ENCODE measurements around the gene CDH16.
"Not testable (repeated sequence)": the region's sequence is repeated elsewhere in the genome, so short reads cannot be mapped to it uniquely, and the experiment has no call there.

CDH16 gene

DNA sequence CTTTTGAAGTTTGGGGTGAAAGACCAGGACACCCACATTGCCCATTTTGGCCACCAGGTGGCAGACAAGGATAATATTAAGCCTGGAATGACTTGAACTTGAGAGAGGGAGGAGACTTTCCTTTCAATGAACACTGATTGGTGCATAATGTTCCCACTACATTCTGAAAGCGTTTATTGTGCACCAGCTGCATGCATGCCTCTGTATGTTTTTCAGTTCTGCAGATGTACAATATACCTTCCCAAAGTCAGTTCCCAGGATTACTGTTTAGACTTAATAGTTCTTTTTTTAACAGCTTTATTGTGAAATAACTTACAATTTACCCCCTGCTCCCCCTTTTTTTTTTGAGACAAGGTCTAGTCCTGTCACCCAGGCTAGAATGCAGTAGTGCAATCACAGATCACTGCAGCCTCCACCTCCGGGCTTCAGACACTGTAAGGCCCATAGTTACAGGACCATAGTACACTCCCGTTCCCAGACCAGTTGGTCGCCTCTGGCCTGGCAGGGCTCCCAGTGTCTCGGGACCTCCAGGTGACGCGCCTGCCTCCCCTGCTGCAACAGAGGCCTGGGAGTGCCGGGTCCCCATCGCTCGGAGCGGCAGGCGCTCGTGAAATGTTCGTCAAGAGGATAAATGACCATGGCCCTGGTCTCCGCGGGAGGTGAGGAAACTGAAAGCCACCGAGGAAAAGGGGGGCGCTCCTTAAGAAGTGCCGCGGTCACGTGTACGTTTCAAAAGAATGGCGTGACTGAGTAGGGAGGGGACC, 28.8 kb upstream of the CDH16 start:
- DNase-seq = peak; percentile 83

DNA sequence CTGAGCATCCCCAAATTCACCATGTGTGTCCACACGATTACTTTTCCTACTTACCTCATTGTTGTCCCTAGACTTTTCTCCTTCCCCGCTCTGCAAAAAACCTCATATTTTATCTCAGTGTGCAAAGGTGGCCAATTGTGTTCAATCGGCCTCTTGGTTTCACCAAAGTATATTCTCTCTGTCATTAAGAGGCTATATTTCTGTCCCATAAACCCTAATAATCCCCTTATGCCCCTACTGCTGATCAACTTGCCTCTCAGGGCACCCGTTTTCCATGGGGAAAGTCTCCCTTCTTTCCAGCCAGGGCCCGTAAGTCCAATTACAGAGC, 28.3 kb upstream of the CDH16 start:
- DNase-seq = no peak

DNA sequence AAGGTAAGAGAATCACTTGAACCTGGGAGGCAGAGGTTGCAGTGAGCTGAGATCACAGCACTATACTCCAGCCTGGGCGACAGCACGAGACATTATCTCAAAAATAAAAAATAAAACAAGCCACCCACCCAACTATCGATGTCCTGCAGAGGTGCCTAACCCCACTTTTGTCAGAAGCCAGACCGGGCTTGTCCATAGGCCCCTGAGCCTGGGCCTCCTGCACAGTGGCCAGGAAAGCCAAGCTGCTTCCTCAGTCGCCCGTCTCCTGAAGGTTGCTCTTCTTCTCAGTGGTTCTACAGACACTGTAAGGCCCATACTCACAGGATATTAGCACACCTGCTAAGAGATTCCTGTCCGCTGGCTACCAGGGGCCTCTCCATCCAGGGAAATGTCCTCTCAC, 27.9 kb upstream of the CDH16 start:
- no peak for DNase-seq

DNA sequence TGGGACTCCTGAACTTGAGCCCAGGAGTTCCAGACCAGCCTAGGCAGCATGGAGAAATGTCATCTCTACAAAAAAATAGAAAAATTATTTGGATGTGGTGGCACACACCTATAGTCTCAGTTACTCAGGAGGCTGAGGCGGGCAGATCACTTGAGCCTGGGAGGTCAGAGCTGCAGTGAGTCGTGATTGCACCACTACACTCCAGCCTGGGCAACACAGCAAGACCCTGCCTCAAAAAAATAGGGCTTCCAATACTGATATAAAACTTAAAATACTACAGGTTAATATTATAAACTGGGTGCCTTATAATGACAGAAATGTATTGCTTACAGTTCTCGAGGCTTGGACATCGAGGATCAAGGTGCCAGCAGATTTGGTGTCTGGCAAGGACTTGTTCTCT, 27.3 kb upstream of the CDH16 start:
- no peak for DNase-seq

DNA sequence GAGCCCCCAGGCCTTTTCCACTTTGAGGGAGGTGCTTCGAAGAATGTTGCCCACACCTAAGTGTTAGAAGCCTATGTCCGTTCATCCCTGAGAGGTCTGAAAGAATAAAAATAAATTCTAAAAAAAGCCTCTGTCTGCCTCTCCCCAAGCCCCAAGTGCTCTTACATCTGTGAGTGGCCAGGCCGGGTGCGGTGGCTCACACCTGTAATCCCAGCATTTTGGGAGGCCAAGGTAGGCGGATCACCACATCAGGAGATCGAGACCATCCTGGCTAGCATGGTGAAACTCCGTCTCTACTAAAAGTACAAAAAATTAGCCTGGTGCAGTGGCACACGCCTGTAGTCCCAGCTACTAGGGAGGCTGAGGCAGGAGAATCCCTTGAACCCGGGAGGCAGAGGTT, 26.3 kb upstream of the CDH16 start:
- not testable (repeated sequence) for DNase-seq

DNA sequence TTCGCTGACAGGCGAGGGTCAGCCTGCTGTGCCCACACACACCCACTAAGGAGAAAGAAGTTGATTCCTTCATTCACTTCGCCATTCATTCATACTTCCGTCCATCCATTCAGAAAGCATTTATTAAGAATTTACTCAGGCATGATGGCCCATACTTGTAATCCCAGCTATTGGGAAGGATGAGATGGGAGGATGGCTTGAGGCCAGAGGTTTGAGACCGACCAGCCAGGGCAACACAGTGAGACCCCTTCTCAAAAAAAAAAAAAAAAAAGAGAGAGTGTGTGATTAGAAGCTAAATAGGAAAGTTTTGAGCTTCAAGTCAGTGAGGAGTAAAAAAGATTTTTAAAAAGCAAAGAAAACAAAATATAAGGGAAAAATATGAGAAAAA, 25.4 kb upstream of the CDH16 start:
- DNase-seq = no peak

DNA sequence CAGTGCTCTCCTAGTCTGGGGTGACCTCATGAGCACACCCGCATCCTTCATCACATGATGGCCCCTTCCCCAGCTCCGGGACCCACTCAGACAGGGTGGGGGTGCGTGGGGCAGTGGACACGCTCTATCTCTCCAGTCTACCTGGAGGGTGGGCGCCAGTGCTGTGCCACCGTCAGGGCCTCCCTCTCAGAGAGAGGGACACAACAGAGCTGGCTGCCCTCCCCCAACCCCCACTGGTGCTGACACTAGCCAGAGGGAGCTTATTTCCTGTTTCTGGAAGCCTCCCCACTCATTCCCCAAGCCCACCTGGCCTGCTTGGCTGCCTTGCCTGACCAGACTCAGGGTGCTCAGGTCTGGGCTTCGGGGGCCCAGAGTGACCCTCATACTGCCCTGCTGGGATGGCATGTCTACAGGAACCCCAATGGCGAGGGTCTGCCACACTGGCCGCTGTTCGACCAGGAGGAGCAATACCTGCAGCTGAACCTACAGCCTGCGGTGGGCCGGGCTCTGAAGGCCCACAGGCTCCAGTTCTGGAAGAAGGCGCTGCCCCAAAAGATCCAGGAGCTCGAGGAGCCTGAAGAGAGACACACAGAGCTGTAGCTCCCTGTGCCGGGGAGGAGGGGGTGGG, 24.9 kb upstream of the CDH16 start:
- no peak for DNase-seq

DNA sequence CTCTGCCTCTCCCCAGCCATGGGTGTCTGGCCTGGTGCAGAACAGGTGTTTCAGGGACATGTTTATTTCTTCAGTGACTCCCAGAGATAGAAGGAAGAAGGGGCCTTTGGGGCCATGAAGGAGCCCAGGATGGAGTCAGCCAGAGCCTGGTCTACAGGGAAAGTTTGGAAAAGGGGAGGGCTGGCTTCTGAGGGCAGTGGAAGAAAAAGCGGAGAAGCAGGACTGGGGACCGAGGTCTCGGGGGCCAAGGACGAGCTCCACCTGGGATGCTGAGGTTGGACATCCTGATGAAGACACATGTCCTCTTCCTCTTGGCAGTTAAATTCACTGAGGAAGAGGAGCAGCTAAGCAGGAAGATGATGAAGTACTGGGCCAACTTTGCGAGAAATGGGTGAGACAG, 24.3 kb upstream of the CDH16 start:
- no peak for DNase-seq

DNA sequence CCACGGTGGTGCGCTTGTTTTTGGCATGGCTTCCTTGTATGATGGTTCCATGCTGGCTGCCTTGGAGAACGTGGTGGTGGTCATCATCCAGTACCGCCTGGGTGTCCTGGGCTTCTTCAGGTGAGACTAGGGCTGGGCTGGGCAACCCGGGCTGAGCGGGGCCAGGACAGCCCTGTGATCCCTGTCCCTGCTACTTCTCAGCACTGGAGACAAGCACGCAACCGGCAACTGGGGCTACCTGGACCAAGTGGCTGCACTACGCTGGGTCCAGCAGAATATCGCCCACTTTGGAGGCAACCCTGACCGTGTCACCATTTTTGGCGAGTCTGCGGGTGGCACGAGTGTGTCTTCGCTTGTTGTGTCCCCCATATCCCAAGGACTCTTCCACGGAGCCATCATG, 21.6 kb upstream of the CDH16 start:
- no peak for DNase-seq

DNA sequence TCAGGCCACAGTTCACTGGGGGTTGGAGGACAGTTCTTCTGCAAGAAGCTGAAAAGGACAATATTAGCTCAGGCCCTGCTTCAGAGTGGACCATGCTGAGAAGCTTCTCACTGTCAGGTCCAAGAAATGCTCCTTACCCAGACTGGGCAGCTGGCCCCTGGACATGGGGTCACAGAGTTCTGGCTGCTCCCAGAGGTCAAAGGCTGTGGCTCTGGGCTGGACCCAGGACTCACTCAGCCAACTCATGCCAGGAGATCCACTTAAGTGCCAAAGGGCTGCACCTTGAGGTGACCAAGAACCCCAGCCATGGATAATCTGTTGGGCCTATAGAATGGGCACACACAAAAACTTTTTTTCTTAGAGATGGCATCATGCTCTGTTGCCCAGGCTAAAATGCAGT, 20.7 kb upstream of the CDH16 start:
- DNase-seq = no peak

DNA sequence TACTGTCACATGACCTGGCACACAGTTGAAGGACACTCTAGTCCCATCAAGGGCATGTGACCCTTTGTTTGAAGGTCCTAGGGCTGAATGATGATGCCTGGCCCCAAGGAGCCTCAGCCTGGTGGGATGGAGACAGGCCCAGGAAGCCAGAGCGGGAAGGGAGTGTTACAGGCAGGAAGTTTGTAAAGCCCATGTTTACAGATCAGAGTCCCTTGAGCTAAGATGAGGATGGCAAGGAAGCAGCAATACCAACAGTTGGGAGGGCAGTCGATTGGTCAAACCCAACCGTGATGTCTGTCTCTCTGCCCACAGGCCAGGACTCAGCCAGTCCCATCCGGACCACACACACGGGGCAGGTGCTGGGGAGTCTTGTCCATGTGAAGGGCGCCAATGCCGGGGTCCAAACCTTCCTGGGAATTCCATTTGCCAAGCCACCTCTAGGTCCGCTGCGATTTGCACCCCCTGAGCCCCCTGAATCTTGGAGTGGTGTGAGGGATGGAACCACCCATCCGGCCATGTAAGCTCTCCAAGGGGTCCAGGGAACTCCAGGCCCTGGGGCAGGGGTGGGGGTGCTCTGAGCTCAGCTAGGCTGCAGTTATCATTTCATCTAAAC, 19.1 kb upstream of the CDH16 start:
- DNase-seq = no peak

DNA sequence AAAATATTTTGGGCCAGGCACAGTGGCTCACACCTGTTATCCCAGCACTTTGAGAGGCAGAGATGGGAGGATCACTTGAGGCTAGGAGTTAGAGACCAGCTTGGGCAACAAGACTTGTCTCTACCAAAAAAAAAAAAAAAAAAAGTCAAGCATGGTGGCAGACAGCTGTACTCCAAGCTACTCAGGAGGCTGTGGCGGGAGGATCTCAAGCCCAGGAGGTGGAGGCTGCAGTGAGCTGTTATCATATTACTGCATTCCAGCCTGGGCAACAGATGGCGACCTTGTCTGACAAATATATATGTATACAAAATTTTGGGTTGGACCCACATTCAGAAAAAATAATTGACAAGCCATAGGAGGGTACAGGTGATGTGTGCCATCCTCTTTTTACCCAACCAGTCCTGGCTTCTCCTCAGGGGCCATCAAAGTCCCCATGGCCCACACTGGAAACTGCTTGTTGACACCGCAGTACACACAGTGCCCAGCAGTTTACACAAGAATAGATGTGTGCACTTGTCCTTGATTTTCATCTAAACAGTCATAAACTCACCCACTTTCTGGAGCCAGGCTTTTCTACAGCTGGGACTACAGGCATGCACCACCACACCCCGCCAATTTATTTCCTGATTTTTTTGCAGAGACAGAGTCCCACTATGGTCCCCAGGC, 18.3 kb upstream of the CDH16 start:
- no peak for DNase-seq

DNA sequence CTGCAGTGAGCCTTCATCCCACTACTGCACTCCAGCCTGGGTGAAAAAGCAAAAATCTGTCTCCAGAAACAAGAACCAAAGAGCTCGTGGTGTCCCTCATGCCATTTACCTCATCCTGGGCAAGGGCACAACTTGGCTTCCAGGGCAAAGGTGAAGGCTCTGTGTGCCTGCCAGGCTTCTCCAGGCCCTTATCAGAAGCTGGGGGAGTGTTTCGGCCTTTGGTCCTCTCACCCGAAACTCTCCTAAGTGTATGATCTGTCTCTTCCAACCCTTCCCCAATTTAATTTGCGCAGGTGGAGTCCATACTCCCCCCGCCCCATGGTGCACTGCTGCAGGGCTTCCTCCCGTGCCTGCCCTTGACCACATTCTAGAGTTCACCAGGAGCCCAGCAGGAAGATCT, 17.8 kb upstream of the CDH16 start:
- DNase-seq = no peak

DNA sequence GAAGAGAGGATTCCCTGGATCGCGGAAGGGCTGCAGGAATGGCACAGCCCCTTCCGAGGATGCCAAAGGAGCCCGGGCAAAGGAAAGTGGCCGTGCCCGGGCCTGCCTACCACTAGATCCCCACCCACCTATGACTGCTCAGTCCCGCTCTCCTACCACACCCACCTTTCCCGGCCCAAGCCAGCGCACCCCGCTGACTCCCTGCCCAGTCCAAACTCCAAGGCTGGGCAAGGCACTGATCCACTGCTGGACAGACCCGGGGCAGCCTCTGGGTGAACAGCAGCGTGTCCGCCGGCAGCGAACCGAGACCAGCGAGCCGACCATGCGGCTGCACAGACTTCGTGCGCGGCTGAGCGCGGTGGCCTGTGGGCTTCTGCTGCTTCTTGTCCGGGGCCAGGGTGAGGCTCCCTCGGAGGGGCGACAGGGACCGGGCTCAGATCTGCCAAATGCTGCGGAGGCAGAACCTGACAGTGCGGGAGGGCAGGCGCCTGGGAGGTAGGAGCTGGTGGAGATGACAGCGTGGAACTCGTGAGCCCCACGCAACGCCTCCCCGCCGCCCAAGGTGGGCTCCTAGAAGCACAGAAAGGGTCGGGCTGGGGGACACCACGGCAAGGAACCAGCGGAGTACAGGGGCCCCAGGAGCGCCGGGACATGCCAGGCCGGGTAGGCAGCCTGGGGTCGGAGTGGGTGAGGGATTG, 16.8 kb upstream of the CDH16 start, which contains the start of gene CES2:
Gene CES2, plus strand, starts transcription at position 203 of the 698 bp plus-strand sequence. Its CDS starts 120 bp downstream, at position 323.
- no peak for DNase-seq

DNA sequence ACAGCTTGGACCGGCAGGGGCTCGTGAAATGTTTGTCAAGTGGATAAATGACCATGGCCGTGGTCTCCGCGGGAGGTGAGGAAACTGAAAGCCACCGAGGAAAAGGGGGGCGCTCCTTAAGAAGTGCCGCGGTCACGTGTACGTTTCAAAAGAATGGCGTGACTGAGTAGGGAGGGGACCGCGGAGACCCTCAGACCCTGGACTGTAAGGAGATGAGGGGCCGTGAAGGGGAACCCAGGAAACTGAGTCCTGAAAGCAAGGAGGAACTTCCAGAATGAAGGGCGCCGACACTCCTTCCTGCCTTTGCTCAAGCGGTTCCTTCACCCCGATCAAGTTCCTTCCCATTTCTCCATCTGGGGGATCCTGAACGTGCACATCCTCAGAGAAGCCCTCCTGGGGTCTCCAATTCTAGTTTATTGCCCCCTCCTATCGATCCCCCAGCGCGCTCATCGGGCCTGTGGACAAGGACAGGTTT, 16.2 kb upstream of the CDH16 start:
- not testable (repeated sequence) for DNase-seq

DNA sequence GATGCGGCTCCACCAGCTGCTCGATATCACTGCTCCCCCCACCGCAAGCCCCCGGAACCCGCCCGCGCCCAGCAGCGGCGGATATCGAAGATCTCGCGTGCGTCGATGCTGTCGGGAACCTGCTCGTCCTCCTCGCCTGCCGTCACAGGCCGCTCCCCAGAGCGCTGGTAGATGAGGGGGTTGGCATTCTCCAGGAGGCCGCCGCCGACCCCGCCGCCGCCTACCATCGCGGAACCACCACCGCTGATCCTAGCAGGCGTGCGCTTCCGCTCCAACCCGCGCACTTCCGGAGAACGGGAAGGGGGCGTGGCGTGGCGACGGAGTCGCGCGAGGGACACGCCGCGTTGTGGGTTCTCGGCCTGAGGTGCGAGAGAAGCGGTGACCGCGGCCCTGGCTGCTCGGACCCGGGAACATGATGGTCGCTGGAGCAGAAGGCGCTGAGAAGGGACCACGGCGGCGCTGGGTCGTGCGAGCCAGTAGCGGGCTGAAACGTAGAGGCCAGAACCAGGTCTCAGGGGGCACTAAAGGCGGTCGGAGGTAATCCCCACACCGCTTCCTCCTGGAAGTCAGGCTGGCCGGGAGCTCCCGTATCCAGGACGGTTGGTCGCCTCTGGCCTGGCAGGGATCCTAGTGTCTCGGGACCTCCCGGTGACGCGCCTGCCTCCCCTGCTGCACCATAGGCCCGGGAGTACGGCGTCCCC, 15.6 kb upstream of the CDH16 start, which contains the start of gene CIAO2B:
Gene CIAO2B, minus strand, starts transcription at position 265 of the 701 bp plus-strand sequence. Its CDS starts 38 bp downstream, at position 227.
- peak; percentile 89 for DNase-seq

DNA sequence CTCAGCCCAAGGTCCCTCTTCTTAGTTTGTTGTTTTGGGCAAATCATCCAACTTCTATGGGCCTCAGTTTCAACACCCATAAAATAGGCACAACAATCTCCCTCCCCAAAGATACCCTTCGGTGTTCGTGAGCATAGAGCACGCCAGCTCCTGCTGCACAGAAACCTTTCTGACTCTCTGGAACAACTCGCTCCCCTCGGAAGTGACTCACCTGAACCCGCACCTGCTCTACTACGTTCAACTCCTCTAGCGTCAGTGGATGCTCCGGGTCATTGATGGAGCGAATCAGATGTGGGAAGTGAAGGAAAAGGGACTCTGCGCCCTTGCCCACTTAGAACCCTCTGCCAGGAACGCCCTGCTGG, 15.1 kb upstream of the CDH16 start:
- DNase-seq = peak; percentile 65

DNA sequence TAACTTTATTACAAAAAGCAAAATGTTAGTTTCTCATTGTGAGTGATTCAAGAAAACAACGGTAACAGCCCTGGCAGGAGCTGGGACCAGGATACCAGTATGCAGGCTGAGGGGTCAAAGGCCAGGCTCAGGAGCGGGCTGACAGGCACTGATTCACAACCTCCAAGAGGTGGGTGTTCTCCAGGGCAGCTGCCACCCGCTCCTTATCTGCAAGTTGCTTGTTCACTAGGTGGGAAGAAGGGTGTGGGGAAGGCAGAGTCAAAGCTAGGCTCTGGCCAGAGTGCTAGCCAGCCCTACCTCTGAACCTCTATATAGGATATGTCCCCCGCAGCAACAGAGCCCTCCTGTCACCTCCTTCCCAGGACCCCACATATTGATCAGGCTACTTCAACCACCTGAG, 13.4 kb upstream of the CDH16 start:
- no peak for DNase-seq

DNA sequence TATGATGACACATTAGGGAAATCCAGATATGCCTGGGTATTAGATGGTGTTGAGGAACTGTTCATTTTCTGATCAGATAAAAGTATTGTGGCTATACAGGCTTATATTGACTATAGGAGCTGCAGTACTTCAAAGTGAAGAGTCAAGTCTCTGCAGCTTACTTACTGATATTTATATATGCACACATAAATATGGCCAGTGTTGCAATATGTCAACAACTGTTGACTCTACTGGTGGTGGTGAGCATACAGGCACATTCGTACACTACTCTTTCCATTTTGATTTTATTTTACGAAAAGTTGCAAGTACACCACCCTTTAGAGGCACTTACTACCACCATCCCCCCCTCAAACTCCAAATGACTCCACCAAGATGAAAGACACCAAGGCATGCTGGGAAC, 13.0 kb upstream of the CDH16 start:
- DNase-seq = no peak

DNA sequence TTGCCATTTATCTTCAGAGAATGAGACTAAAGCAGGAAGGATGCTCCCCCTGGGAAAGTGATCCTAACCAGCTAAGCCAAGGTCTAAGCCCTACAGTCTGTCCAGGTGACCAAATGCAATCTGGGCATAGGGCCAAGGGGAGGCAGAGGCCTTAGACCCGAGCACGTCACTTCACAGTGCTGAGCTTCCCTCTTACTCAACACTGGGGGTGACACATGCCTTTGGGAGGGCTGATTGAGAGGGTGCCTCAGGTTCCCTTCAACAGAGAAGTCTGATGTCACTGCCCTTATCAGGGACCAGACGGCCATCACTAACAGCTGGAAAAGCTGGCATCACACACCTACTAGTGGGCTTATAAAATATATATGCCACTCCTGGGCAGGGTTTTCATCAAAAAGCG, 11.5 kb upstream of the CDH16 start:
- DNase-seq = no peak

DNA sequence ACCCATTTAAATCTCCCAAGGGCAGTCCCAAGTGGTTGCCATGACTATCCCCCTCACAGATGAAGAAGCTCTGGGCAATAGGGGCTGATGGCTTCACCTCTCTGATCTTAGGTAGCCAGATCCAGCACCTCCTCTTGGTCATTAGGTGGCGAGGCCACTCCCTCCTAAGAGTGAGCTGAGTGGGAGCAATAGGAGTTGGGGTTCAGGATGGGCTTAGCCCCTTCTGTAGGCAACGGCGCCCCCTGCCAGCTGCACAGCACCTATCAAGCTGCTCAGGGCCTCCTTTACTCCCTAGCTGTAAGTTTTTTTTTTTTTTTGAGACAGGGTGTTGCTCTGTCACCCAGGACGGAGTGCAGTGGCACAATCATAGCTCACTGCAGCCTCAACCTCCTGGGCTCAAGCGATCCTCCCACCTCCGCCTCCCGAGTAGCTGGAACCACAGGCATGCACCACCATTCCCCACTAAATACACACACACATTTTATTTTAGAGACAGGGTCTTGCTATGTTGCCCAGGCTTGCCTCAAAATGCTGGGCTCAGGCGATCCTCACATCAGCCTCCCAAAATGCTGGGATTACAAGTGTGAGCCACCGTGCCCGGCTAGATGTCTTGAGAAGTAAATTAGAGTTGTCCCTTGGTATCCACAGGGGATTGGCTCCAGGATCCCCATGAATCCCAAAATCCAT, 10.2 kb upstream of the CDH16 start:
- no peak for DNase-seq

Data from activated naive CD4-positive, alpha-beta T cell treated with anti-CD3 and anti-CD28 coated beads, Interleukin-2, amount 50 U/mL, for 16 hours (primary cell).